ENCODE measurements around the gene PAH.

DNA sequence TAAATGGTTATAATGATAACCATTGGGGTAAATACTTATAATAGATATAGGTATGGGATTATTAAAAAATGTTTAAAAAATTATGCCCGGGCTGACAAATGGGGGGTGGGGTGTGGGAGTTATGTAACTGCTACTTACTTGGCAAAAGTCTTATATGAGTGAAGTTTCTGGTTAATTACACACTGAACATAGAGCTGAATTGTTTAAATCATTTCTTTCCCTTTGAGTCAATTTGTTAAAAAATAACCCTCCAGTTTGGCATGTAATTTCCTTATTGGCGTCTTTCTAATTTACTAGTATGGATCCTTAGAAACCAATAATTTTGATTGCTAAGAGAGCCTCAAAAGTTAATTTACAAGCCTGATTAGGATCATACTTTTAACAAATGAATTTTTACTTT, 16.7 kb downstream of the PAH start:
- TF ChIP-seq, protein P1, sequence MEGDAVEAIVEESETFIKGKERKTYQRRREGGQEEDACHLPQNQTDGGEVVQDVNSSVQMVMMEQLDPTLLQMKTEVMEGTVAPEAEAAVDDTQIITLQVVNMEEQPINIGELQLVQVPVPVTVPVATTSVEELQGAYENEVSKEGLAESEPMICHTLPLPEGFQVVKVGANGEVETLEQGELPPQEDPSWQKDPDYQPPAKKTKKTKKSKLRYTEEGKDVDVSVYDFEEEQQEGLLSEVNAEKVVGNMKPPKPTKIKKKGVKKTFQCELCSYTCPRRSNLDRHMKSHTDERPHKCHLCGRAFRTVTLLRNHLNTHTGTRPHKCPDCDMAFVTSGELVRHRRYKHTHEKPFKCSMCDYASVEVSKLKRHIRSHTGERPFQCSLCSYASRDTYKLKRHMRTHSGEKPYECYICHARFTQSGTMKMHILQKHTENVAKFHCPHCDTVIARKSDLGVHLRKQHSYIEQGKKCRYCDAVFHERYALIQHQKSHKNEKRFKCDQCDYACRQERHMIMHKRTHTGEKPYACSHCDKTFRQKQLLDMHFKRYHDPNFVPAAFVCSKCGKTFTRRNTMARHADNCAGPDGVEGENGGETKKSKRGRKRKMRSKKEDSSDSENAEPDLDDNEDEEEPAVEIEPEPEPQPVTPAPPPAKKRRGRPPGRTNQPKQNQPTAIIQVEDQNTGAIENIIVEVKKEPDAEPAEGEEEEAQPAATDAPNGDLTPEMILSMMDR (IDR thresholded peaks at IDR 0.05), result no peak
- no peak for TF ChIP-seq ZFX (IDR thresholded peaks at IDR 0.05; ENCODE audit: borderline replicate concordance)
